NCI-H524 (cell line): Measurements from ENCODE around the gene SUDS3.
"Not testable (repeated sequence)": the region's sequence is repeated elsewhere in the genome, so short reads cannot be mapped to it uniquely, and the experiment has no call there.

Experiments
- DNase-seq, 2 experiments: peaks; one replicate each; lab custom pipeline; 2025; lab: John Stamatoyannopoulos, UW

SUDS3 gene

DNA sequence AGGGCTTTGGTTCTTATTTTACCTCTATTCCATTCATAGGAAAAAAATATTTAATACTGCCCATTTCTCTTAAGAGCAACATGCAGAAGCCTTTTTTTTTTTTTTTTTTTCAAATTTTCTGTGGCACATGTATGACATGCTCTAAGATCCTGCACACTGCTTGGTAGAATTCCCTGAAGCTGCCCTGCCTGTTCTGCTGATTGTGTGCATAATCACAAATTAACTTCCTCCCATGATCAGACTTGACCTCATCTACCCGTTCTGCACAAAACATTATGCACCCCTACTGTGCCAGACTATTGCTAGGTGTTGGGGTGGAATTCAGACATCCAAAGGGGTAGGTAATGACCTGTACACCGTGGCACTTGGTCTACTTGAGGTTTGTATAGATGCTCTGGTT lies 22.2 kb downstream of the SUDS3 start:
- no peak for DNase-seq

DNA sequence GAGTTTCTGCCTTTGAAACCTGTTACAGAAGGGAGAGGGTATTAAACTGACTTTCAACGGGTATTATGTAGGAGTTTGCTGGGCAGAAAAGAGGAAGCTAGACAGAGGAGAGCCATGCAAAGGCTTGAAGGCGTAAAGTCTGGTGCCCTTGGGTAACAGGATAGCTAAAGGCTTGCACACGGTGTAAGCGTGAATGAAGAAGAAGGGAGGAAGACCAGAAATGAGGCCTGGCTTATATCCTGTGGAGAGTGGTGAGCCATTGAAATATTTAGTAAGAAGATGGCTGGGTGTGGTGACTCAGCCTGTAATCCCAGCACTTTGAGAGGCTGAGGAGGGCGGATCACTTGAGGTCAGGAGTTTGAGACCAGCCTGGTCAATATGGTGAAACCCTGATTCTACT lies 22.6 kb downstream of the SUDS3 start:
- DNase-seq = no peak

DNA sequence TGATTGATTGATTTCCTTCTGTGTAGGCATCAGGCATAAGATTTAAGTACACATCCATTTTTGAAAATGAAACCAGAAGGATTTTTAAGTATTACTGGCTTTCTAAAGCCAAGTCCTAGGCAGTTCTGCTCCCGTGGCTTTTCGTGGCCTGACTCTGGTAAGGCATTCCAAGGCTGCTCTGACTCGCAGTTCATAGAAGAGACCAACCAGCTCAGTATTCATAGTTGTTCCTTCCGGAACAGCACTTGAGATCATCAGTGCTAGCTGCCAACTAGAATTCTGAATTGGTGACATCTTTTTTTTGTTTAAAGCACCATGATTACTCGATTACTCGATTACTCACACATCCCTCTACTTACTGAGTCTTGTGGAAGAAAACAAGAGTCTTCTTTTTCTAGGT lies 25.9 kb downstream of the SUDS3 start:
- no peak for DNase-seq

DNA sequence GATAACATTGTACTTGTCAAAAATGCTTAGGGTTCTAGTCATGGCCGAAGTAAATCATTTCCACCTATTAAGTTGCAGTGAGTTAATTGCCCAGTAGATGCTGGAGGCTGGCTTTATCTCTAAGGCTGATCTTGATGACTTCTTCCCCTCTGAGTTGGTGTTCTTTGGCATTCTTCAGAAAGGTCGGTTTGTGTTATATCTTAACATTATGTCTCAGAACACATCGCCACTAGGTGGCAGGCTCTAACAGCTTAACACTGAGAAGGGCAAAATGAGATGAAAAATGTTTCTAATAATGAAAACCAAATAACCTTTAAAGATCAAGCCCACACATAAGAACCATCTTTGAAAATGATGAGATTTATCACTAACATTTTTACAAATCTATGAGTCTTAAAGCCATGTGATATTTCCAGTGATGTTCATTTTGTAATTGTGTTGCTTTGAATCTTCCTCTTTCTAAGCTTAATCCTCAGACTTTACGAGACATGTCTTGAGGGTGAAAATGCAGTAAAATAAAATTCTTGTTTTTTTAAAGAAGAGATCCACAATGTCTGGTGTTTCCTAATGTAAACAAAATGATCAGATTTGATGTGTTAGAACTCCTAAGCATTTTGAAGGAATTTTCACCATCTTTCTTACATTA lies 28.6 kb downstream of the SUDS3 start:
- peak; percentile 30 to 60 for DNase-seq

DNA sequence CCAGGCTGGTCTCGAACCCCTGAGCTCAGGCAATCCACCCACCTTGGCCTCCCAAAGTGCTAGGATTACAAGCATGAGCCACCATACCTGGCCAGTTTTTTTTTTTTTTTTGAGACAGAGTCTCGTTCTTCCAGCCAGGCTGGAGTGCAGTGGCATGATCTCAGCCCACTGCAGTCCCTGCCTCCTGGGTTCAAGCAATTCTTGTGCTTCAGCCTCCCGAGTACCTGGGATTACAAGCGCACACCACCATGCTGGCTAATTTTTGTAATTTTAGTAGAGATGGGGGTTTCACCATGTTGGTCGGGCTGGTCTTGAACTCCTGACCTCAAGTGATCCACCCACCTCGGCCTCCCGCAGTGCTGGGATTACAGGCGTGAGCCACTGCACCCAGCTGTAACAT lies 31.9 kb downstream of the SUDS3 start:
- not testable (repeated sequence) for DNase-seq

DNA sequence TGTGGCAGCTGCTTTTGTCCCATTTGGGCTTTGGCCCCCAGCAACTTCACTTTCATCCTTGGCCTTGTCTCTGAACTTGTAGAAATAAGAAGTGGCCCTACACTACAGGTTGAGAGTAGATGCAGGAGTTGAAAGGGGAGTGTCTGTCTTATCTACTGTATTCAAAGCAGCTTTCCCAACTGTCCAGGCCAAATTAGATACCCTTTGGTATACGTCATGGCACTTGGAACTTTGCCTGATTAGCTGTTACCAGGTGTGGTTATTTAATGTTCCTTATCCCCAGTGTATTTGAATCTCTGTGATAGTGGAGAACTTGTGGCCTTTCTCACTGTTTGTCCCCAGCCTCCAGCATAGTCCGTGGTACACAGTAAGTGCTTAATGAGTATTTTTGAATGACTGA lies 33.5 kb downstream of the SUDS3 start:
- DNase-seq = no peak

DNA sequence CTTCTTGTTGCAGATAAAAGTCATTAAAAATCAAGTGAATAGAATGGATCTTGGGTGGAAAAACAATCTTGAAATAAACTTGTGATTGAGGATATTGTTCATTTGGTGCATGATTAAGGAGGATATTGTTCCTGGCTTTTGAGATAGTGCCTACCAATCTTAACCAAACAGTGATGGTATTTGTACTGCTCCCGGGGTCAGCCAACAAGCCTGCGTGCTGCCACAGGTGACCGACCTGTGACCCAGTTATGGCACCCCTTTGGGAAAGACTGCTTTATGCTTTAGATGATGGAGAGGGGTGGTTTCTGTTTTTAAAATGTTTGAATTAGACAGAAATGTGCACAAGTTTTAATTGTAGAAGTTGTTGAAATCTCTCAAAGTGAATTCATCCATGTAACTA lies 41.6 kb downstream of the SUDS3 start:
- DNase-seq = no peak

DNA sequence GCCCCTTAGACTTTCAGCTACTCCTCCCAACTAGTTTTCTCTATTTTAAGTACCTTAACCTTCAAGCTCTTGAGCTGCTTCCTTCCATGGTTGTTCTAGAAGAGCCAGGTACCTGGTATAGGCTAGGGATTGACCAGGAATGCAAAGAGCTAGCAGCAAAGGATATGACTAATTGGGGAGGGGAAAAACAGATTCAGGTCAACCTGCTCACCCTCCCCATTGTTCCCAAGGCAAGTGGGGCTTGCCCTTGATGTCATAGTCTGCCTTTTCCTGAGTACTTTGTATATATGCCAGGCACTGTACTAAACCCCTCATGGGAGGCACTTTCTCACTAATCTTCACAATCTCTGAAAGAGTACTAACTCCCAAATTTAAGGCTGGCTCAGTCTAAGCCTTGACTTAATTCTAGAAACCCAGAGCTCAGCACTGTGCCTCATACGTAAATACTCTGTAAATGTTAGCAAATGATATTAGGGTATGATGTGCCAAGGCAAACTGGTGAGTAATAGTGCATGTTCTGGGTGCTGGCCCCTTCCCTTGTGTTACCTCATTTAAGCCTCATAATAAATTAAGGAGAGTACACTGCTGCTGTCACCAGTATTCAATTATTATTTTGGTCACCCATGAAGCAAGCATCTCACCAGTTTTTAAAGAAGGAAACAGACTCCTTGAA lies 42.2 kb downstream of the SUDS3 start:
- no peak for DNase-seq

DNA sequence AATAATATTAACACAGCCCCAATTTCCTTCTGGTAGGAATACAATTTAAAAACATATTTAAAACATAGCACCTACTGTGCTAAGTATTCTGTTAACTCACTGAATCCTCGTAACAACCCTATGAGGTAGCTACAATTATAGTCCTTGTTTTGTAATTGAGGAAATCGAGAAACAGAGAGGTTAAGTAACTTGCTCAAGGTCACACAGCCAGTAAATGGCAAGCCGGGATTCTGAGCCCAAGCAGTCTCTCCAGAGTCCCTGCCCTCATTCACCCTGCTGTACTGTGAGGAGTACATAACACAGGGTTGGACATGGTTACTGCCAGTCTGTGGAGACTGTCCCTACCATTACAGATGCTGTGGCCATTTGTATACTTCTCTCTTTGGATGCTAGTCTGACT lies 44.3 kb downstream of the SUDS3 start:
- DNase-seq = no peak

DNA sequence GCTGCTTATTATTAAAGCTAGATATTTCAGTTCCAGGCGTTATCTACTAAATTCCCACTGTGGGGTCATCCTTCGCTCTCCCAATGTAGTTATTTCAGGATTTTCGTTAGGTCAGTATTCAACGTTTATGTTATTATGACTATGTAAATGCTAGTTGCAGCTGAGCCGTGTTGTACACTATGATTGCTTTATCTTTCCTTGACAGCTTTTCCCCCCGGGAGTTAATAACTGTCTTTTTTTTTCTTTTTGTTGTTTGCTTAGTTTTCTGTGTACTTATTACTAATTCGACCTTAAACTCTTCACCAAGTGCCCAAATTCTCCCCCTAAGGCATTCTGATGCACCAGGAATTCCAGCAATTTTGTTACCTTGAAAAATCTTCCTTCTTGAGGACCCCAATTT lies 48.5 kb downstream of the SUDS3 start:
- no peak for DNase-seq

DNA sequence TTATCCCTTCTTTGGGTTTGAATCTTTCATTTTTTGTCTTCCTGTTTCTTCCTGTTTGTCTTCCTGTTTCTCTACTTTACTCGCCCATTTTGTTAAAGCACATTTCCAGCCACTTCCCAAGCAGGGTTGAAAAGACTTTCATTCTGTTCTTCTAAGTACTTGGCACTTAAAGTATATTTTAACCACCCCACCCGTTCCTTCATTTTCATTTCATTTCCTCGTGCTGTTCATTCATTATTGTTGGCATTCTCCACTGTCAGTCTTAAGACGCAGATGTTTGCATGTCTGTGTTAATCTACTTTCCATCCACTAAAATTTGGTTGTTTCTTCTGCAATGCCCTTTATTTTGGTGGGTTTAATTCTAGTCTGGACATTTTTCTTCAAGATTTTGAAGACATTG lies 49.0 kb downstream of the SUDS3 start:
- DNase-seq = no peak

DNA sequence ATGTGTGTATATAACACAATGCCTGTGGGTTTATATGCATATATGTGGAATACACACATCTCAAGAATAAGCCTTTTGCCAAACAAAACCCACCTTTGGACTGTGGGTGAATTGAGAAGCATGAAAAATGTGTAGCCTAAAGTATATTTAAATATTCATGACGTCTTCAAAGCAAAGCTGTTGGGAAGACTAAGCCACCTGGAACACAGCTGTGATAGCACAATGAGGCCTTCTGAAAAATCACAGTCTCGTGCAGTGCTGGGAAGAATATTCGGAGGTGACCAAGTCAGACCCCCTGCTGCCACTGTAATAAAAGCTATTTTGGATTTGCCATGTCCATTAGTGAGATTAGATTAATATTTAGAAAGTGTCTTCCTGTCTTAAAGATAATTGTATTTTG lies 51.5 kb downstream of the SUDS3 start:
- no peak for DNase-seq

DNA sequence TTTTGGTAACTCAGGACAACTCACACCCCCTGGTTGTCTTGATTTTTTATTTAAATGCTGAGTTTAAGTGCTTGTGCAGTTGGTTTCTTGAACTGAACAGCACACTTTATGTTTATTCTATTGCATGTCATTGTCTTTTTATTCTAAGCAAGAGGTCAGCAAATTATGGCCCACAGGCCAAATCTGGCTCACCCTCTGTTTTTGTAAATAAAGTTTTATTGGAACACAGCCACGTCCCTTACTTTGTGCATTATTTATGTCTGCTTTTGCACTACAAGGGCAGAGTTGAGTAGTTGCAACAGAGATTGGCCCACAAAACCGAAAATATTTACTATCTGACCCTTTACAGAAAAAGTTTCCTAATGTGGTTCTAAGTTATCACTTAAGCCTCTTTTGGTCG lies 52.3 kb downstream of the SUDS3 start:
- DNase-seq = no peak

DNA sequence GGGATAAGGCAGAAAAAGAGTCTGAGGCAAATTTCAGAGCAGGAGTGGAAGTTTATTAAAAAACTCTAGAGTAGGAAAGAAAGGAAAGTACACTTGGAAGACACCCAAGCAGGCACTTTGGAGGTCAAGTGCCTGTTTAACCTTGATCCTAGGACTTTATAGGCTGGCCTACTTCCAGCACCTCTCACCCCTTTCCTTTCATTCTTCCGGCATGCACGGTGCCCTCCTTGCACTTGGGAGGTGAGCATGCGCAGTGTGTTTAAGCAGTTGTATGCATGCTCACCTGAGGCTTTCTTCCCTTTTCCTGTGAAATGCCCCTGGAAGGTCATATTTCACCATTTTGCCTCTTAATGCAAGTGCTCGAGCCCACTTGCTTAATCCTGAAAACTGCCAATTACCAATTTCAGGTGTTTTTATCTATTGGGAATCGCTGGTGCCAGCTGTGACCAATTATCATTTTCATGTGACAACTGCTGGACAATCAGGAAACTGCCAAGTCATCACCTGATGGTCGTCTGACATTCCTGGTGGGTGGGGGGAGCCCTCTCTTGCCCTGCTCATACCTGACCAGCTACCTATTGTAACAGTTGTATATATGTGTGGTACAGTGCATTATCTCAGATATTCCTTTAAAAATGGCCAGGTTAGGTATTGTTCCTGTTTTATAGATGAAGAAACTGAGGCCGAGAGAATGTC lies 53.5 kb downstream of the SUDS3 start:
- DNase-seq = peak; percentile 9 to 13

DNA sequence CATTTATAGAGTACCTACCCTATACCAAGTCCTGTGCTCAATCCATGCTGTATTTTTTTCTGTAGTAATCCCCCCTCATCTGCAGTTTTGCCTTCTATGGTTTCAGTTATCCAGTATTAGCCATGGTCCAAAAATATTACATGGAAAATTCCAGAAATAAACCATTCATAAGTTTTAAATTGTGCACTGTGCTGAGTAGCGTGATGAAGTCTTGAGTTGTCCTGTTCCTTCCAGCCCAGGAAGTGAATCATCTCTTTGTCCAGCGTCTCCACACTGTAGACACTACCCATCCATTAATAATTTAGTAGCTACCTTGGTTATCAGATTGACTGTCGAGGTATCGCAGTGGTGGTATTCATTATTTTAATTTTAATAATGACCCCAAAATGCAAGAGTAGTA lies 54.2 kb downstream of the SUDS3 start:
- no peak for DNase-seq

DNA sequence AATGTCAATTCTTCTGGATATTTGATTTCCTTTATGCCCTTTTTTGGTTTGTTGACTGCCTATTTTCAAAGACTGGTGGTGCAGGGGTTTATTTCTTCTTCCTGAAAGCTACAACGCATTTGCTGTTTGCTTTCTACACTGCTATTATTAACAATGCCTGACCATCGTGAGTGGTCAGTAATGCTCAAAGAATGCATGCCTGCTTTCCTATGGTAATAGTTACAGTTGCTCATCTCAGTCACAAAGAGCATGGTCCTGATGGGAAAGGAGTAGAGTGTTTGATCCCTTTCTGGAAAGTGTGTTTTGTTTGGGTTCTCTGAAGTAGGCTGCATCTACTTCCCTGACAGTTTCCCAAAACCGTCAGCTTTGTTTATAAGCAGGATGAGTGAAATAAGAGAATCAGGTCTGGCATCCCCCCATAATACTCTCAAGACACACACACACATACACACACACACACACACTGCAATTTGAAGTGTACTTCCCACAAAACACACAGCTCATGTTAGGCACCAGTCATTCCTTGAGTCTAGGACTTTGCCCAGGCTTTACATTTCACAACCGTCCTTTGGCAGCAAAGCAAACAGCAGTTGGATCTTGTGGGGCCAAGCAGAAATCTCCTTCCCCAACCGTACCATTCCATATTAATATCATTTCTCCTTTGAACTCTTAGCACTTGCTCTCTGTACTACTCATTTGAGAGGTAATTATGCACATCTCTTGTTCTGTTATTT lies 56.6 kb downstream of the SUDS3 start:
- DNase-seq = no peak

DNA sequence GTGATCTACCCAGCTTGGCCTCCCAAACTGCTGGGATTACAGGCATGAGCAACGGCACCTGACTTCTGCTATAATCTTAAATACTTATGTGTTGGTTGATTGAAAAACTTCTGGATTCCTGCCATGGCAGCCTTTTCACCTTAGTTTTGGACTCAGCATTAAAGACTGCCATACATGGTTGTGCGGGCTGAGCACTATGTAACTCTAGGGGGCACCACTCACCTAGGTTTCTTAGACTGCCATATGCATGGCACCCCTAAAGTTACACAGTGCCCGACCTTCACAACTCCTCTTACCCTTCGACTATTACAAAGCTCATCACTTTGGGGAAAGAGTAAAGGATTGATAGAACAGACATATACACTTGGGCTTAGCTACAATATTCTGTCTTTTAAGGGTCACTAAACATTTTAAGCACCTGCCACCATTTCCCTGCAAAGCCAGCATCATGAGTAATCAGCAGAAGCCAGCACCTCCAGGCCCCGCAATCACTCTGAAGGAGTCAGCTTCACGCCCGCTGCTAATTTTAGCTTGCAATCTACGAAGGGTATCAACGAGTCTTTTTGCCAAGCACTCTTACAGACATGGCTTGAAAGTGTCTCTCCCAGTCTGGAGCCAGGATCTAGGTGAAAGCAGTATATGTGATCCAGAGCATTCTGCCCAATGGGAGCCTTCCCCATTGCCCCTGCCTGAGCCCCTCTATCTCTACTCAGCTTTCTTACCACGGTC lies 59.8 kb downstream of the SUDS3 start:
- DNase-seq = peak; percentile 29 to 56

DNA sequence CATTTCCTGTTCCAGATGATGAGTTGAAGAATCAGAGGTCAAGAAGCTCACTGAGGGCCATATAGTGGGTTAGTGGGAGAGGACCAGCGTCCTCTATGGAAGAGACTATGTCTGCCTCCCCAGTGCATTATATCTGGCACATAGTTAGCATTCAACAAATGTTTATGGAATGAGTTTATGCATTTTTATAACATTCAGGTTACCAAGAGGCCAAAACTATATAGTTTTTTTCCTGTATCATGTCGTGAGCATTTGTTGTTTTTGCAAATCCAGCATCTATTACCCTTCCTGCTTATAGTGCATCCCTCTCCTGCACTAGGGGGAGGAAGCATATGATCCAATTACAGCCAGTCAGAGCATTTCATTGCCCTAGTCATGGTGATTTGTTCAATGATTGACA lies 60.6 kb downstream of the SUDS3 start:
- no peak for DNase-seq

DNA sequence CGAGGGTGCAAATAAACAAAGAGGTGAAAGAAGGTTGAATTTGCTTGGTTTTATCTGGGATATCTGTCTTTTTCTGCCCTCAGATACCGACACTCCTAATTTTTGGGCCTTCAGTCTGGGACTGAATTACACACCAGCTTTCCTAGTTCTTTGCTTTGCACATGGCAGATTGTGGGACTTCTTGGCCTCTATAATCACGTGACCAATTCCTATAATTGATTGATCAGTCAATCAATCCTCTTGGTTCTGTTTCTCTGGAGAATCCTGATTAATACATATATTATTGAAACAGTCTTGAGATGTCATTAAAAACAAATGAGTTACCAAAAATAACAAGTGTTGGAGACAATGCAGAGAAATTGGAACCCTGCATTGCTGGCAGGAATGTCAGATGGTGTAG lies 62.7 kb downstream of the SUDS3 start:
- DNase-seq = no peak

DNA sequence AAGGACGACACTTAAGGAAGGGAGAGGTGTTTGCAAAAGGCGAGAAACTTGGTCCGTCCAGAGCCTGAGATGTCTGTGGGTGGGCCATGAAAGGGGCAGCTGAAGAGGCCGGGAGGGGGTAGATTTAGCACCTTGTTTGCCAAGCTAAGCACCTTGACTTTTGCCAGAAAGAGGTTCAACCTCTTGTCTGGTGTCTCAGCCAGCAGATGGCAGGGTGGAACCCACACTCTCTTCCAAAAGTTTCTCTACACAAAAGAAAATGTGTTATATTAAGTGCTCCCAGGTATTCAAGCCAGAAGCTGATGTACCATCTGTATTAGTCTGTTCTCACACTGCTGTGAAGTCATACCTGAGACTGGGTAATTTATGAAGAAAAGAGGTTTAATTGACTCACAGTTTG lies 69.9 kb downstream of the SUDS3 start:
- no peak for DNase-seq

DNA sequence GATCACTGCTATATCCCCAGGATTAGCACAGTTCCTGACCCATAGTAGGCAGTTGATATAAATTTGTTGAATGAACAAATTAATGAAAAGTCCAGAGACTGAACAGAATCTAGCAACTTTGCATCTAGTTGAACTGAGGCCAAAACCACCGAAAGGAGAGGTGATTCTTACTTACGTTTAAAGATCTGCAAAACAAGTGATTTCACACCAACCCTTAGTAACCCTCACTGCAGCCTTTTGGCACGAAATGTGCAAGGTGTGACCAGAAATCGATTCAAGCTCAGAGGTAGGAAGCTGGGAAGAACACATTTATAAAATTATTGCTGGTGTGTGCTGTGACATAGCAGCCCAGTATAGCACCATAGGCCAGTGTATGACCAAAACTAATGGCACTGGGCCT lies 70.8 kb downstream of the SUDS3 start:
- DNase-seq = no peak

DNA sequence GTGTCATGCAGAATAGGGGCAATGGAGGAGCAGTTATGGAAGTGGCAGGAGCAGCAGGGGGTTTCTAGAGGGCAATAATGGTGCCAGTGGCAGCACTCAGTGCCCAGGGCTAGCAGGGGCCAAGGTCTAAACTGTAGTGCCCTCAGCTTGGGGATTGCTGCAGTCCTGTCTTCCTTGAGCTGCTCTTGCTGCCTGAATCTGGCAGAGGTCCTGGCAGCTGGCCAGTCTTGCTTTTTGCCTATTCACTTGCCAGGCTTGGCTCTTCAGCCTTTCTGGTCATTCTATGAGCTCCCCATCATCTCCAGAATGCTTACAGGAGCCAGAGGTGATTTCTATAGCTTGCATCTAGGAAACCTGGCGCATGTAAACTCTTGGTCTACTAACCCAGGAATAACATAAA lies 72.0 kb downstream of the SUDS3 start:
- no peak for DNase-seq
